HG03439 (cell line): ENCODE data around the gene ZC3H10.
"Not testable (repeated sequence)": the region's sequence is repeated elsewhere in the genome, so short reads cannot be mapped to it uniquely, and the experiment has no call there.

ENCODE experiments used
- ATAC-seq: cut with Tn5 transposase; IDR thresholded peaks from one replicate; pipeline ENCODE4 v1.9.1; 2021; ENCODE audit warnings: mild to moderate bottlenecking, moderate library complexity; ENCODE audit not compliant: unreplicated experiment

ZC3H10 gene

GRCh38 chr12:56101045-56101444 is 17.0 kb upstream of the ZC3H10 start:
- no peak for ATAC-seq

GRCh38 chr12:56102683-56103065 is 15.4 kb upstream of the ZC3H10 start:
- ATAC-seq = no peak

GRCh38 chr12:56103066-56103711 is 14.9 kb upstream of the ZC3H10 start:
- ATAC-seq = no peak

GRCh38 chr12:56103823-56104108 is 14.3 kb upstream of the ZC3H10 start:
- peak; percentile 13 for ATAC-seq

GRCh38 chr12:56104109-56104814 is 13.8 kb upstream of the ZC3H10 start, which contains the start of gene PA2G4:
PA2G4 (plus strand) TSS chr12:56104559; CDS start chr12:56104738, 179 bp downstream.
- peak; percentile 95 for ATAC-seq

- ATAC-seq = peak; percentile 18
These were observed 13.1 kb upstream of the ZC3H10 start for GRCh38 chr12:56104815-56105608.

- ATAC-seq = no peak
These were observed 12.5 kb upstream of the ZC3H10 start for GRCh38 chr12:56105609-56105902.

- ATAC-seq = no peak
These were observed 10.8 kb upstream of the ZC3H10 start for GRCh38 chr12:56107242-56107641.

GRCh38 chr12:56110571-56110970 is 7.5 kb upstream of the ZC3H10 start:
- no peak for ATAC-seq

- ATAC-seq = no peak
These were observed 4.0 kb upstream of the ZC3H10 start for GRCh38 chr12:56114084-56114483.

- ATAC-seq = no peak
These were observed 2.7 kb upstream of the ZC3H10 start for GRCh38 chr12:56115329-56115728.

- peak; percentile 61 for ATAC-seq
These were observed 1.6 kb upstream of the ZC3H10 start, which contains the start of gene RPL41 for GRCh38 chr12:56116267-56117081. RPL41 (plus strand) TSS chr12:56116633.

GRCh38 chr12:56117082-56117706 is 872 bp upstream of the ZC3H10 start:
- not testable (repeated sequence) for ATAC-seq

- ATAC-seq = no peak
These were observed 757 bp downstream of the ZC3H10 start for GRCh38 chr12:56118688-56119357.

- no peak for ATAC-seq
These were observed 1.3 kb downstream of the ZC3H10 start for GRCh38 chr12:56119361-56119796.

GRCh38 chr12:56120158-56120846 is 2.2 kb downstream of the ZC3H10 start:
- ATAC-seq = no peak

- ATAC-seq = no peak
These were observed 3.3 kb downstream of the ZC3H10 start for GRCh38 chr12:56121204-56121870.

- ATAC-seq = no peak
These were observed 4.6 kb downstream of the ZC3H10 start for GRCh38 chr12:56122637-56123036.

- no peak for ATAC-seq
These were observed 6.1 kb downstream of the ZC3H10 start for GRCh38 chr12:56124133-56124532.
